Stimulated activated CD8-positive, alpha-beta memory T cell treated with anti-CD3 and anti-CD28 coated beads, Interleukin-15, amount 100 ng/mL, for 48 hours (primary cell): Measurements from ENCODE around the gene UBE2J1.
A peak's percentile ranks its signal among the peaks of the same experiment; 100 is the strongest.

Experiments used
- DNase-seq, 2 donors: peaks; one replicate each; pipeline ENCODE4 v3.0.0-alpha.2; 2020; ENCODE audit warnings: low read depth in 2 of 2

Gene UBE2J1

GRCh38 chr6:89290401-89291155 is 61.9 kb downstream of the UBE2J1 start:
- no peak for DNase-seq

- DNase-seq, result no peak
Measured at GRCh38 chr6:89289710-89290109, 62.8 kb downstream of the UBE2J1 start.

- DNase-seq, result no peak
Measured at GRCh38 chr6:89287351-89288028, 65.0 kb downstream of the UBE2J1 start.

- DNase-seq, result no peak
Measured at GRCh38 chr6:89286516-89286915, 66.0 kb downstream of the UBE2J1 start.

GRCh38 chr6:89284963-89285735 is 67.4 kb downstream of the UBE2J1 start:
- DNase-seq, result no peak

- no peak for DNase-seq
Measured at GRCh38 chr6:89284081-89284480, 68.4 kb downstream of the UBE2J1 start.

GRCh38 chr6:89282749-89283148 is 69.8 kb downstream of the UBE2J1 start:
- no peak for DNase-seq

GRCh38 chr6:89281779-89282246 is 70.7 kb downstream of the UBE2J1 start:
- DNase-seq, result peak; percentile 10 to 20

GRCh38 chr6:89278956-89279355 is 73.6 kb downstream of the UBE2J1 start:
- no peak for DNase-seq
